LNCAP (cell line): ENCODE results near the gene AACS.

ENCODE experiments used
- TF ChIP-seq, protein P1 (sequence below): fragments of 450-650 bp; IDR thresholded peaks from 2 replicates; pipeline ENCODE4 v1.5.1; 2017; ENCODE audit warnings: mild to moderate bottlenecking

The AACS gene

DNA sequence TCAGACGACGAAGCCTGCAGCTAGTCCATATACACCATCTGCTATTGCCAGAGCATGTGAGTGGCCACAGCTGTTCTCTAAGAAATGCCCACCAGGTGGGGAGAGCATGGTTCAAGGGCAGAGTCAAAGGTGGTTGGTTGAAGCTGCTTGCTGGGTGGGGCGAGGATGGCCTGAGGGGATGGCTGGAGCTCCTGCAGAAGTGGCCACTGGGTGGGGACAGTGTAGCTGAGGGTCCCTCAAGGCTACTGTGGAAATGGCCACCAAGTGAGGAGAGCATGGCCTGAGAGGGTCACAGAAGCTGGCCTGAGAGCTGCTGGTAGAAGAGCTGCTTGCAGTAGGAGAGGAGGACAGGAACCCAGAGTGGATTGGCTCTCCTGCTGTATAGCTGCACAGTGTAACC, 102.4 kb downstream of the AACS start:
- TF ChIP-seq, protein P1, sequence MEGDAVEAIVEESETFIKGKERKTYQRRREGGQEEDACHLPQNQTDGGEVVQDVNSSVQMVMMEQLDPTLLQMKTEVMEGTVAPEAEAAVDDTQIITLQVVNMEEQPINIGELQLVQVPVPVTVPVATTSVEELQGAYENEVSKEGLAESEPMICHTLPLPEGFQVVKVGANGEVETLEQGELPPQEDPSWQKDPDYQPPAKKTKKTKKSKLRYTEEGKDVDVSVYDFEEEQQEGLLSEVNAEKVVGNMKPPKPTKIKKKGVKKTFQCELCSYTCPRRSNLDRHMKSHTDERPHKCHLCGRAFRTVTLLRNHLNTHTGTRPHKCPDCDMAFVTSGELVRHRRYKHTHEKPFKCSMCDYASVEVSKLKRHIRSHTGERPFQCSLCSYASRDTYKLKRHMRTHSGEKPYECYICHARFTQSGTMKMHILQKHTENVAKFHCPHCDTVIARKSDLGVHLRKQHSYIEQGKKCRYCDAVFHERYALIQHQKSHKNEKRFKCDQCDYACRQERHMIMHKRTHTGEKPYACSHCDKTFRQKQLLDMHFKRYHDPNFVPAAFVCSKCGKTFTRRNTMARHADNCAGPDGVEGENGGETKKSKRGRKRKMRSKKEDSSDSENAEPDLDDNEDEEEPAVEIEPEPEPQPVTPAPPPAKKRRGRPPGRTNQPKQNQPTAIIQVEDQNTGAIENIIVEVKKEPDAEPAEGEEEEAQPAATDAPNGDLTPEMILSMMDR, result no peak

DNA sequence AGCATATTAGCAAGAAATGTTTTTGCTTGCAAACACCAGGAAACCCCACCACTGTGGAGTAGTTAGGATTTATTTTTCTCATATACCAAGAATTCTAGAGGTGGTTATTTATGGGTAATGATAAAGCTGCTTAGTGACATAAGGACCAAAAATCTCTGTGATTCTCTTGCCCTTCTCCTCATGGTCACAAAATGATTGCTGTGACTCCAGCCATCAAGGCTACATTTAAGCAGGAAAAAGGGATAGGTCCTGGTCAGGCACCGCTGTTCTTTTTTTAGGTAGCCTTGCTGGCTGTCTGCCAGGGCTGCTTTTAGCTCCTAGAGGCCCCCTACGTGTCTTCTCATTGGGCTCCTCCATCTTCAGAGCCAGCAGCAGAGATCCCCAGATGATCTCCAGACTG, 104.2 kb downstream of the AACS start:
- TF ChIP-seq, protein P1, result no peak

DNA sequence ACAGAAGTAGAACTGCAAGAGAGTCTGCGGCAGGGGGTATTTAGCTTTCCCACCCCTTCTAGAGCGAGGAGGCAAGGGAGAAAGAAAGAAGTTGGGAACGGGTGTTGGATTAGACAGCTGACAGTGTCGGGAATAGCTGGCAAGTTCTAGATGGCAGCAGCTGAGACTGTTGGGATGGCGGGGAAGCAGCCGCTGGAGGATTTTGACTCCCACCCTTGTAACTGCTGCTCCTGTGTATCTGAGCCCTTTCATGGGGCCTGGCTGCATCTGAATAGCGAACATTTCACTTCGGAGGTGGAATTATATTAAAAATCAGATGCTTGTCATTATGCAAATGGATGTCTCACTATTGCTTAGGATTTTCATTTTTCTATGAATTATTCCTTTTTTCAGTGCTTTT, 104.6 kb downstream of the AACS start:
- TF ChIP-seq, protein P1, result no peak

DNA sequence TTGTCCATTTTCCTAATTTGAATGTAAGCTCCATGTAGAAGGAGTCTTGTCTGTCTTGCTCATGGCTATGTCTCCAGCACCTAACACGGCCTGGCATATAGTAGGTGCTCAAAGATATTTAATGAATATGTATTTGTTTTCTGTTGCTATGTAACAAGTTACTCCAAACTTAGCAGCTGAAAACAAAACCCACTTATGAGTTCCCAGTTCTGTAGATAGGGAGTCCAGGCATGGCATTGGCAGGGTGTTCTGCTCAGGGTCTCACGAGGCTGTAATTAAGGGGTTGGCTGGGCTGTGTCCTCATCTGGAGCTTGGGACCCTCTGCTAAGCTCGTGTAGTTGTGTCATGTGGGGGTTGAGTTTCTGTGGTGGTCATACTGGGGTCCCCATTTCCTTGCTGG, 106.0 kb downstream of the AACS start:
- TF ChIP-seq, protein P1, result no peak

DNA sequence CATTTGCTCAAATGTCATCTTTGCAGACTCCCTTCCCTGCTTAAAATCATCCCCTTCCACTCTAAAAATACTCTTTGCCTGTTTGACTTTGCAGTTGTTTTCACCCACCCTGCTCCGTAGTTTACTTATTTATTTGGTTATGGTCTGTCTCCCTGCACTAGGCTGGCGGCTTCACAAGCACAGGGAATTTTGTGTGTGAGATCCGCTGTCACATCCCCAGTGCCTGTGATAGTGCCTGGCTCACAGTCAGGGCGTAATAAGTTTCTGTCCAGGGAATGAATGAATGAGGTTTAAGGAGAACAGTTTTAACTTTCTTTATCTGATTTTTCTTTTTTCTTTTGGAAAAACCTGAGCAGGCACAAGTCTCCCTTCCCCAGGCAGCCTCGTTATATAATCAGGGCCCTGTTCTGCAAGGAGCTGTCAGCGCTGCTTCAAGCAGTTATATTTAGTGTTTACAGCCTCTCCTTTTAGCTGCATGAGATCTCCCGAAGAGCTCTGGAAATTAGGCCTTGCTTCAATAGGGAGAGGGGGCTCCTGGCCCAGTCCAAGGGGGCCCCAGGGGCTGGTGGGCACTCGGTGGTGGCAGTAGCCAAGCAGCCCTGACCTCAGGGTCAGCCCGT, 107.1 kb downstream of the AACS start:
- TF ChIP-seq, protein P1, result no peak

DNA sequence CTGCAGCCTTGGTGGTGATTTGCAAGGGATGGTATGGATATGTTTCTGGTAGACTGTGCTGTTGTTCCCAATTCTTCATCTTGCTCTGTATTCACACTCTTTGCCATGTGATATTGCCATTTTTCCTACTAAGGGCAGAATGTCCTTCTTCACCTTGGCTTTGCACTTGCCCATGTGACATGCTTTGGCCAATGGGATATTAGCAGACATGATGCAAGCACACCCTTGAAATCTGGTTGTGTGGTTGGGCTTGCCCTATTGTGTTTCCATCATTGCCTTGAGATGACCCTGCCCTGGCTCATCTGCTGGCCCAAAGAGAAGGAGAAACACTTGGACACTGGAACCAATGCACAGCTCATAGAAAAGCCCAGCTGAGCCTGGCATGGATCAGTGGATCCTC, 110.3 kb downstream of the AACS start:
- TF ChIP-seq, protein P1, result no peak

DNA sequence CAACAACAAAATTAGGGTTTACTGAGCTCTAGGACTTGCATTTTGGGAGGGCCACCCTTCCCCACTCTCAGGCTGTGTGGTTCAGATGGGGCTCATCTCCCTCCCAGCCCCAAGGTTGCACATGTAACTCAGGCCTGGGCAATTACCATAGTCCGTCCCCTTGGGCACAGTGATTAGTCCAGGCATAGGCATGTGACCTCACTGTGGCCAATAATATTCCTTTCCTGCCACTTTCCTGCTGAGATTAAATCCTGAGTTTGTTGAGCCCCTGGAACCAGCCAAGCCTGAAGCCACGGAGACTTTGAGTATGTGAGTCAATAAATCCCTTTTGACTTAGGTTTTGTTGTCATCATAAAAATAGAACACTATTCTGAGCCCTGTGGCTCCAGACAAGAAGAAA, 113.0 kb downstream of the AACS start:
- TF ChIP-seq, protein P1, result no peak

DNA sequence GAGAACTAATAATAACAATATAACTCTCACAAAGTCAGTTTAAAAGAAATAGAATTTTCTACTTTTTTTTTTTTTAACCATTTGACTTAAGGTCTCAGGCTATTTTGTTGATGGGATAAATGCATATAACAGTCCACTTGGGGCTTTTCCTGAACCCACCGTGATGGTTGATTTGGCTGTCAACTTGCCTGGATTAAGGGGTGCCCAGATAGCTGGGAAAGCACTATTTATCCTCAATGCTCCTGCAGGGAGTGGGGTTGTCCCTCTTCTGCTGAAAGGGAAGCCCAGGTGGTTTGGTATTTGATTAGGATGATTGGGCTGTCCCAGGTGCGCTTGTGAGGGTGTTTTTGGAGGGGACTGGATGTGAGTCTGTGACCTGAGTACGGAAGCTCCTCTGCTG, 114.9 kb downstream of the AACS start:
- TF ChIP-seq, protein P1, result no peak
